Middle frontal gyrus (tissue), 1 donor: ENCODE results near the gene SCD5.

ENCODE experiments used
- DNase-seq: peaks from one replicate; pipeline ENCODE4 v3.0.0-alpha.2; 2015; ENCODE audit warnings: low spot score; ENCODE audit errors: extremely low spot score

The SCD5 gene

GRCh38 chr4:82726596-82726995 is 72.0 kb downstream of the SCD5 start:
- no peak for DNase-seq

- no peak for DNase-seq
Measured at GRCh38 chr4:82721819-82722423, 76.7 kb downstream of the SCD5 start.

- DNase-seq: no peak
Measured at GRCh38 chr4:82718162-82718940, 80.2 kb downstream of the SCD5 start.

GRCh38 chr4:82715731-82716617 is 82.6 kb downstream of the SCD5 start:
- no peak for DNase-seq

- no peak for DNase-seq
Measured at GRCh38 chr4:82713856-82714255, 84.7 kb downstream of the SCD5 start.

GRCh38 chr4:82712561-82712960 is 86.0 kb downstream of the SCD5 start:
- no peak for DNase-seq

- DNase-seq: no peak
Measured at GRCh38 chr4:82711158-82711785, 87.3 kb downstream of the SCD5 start.

- no peak for DNase-seq
Measured at GRCh38 chr4:82710197-82710929, 88.2 kb downstream of the SCD5 start.

- no peak for DNase-seq
Measured at GRCh38 chr4:82708982-82709381, 89.6 kb downstream of the SCD5 start.

GRCh38 chr4:82706349-82707000 is 92.1 kb downstream of the SCD5 start:
- no peak for DNase-seq

GRCh38 chr4:82705928-82706300 is 92.7 kb downstream of the SCD5 start:
- DNase-seq: no peak

- DNase-seq: no peak
Measured at GRCh38 chr4:82705169-82705927, 93.2 kb downstream of the SCD5 start.

- no peak for DNase-seq
Measured at GRCh38 chr4:82704156-82704555, 94.4 kb downstream of the SCD5 start.

- DNase-seq: no peak
Measured at GRCh38 chr4:82698412-82698811, 100.2 kb downstream of the SCD5 start.

GRCh38 chr4:82697561-82697960 is 101.0 kb downstream of the SCD5 start:
- no peak for DNase-seq

GRCh38 chr4:82696117-82696860 is 102.3 kb downstream of the SCD5 start:
- DNase-seq: no peak

- no peak for DNase-seq
Measured at GRCh38 chr4:82694892-82695291, 103.7 kb downstream of the SCD5 start.

- no peak for DNase-seq
Measured at GRCh38 chr4:82694046-82694445, 104.5 kb downstream of the SCD5 start.
